ENCODE data around the gene RANBP2.
"Not testable (repeated sequence)": the region's sequence is repeated elsewhere in the genome, so short reads cannot be mapped to it uniquely, and the experiment has no call there.

GRCh38 chr2:108678198-108678651 lies 41.1 kb upstream of the RANBP2 start:
- TF ChIP-seq CTCF (IDR thresholded peaks at IDR 0.05) = not testable (repeated sequence)
- TF ChIP-seq POLR2AphosphoS5 (IDR thresholded peaks at IDR 0.05) = peak; percentile 68
